HL-60 (cell line): Measurements from ENCODE around the gene CTAGE15.
"Not testable (repeated sequence)": the region's sequence is repeated elsewhere in the genome, so short reads cannot be mapped to it uniquely, and the experiment has no call there.

Source experiments
- CTCF ChIP-seq: IDR thresholded peaks from one replicate; pipeline ENCODE4 v1.5.1; 2011; ENCODE audit warnings: low read length, control low read depth, inconsistent platforms; ENCODE audit not compliant: insufficient read depth
- POLR2AphosphoS5 ChIP-seq: IDR thresholded peaks from 2 replicates; pipeline ENCODE4 v1.6.1; 2012; ENCODE audit warnings: low read depth
- REST ChIP-seq: IDR thresholded peaks from 2 replicates; pipeline ENCODE4 v1.6.1; 2012; ENCODE audit warnings: low read depth; ENCODE audit not compliant: insufficient replicate concordance
- SPI1 ChIP-seq: IDR thresholded peaks from 2 replicates; pipeline ENCODE4 v1.6.1; 2012; ENCODE audit warnings: low read depth, mild to moderate bottlenecking, borderline replicate concordance

GRCh38 chr7:143533213-143533839, 38.3 kb upstream of the CTAGE15 start:
- not testable (repeated sequence) for TF ChIP-seq POLR2AphosphoS5, CTCF, SPI1, REST
